NCI-H748 treated with DMSO at 0.1 percent for 48 hours (cell line): ENCODE measurements around the gene PAQR4.
A peak's percentile ranks its signal among the peaks of the same experiment; 100 is the strongest.

Experiments used
- DNase-seq: peaks from one replicate; lab custom pipeline; 2025; lab: John Stamatoyannopoulos, UW

The PAQR4 gene

DNA sequence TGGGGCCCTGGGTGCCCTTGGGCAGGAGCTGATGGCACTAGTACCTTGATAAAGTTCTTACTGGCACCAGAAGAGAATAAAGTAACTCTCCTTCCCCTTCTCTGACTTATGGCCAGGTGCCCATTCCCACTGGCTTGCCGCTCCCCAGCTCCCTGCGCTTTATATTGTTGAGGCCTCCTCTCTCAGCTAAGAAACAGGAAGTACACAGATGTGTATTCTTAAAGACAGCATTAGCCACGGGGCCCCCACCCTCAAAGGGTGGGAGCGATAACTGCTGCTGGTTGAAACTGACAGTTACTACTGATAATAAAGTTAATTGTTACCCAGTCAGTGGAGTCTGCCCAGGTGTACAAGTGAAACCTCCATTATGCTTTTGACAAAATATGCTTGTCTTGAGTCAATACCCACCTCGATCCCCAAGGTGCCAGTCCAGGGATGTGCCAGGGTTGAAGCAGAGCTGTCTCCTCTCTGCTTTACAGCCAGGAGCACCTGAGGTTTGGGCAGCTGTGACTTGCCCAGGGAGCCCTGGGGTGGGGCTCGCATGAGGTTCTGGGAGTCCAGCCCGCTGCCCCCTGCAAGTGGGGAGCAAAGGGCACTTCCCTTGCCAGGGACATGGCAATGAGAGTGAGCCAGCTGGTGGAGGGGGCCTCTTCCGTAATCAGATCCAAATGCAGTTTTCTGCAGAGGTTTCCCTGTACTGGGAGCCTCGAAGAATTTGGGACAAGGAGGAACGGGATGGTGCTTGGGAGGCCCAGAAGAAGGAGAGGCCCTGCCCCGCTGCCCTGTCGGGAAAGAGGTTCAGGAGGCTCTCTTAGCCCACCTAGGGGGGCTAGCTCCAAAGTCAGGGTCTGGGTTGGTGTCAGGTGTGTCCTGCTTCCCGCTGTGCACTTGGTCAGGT lies 38.2 kb downstream of the PAQR4 start:
- no peak for DNase-seq

DNA sequence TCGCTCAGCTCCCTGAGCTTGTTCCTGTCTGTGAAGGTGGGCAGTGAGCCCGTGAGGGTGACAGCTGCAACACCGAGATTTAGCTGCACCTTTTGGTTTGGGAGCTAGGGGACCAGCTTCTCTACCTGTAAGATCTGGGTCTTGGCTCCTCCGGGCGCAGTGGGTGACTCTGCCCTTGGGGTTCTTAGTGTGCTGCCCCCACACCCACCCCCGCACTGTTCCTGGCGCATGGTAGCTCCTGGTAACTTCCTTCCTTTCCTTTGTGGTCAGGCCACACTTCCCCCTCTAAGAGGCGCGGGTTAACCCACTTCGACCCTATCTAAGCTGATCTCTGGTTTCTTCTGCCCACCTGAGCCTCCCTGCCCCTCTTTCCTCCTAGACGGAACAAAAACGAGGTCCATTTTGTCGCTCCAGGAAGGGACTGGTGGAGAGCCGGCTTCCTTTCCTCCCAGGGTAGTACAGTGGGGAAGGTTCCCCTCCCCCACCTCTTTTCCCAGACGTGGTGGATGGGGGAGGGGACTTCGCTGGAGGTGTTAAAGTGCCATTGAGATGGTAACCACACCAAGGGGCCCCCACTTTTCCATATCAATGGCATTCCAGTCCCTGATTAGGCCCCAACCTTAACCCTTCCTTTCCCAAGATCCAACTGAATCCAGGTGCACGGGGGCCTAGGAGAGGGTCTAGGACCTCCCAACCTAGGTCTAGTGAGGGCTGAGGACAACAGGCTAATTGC lies 39.0 kb downstream of the PAQR4 start:
- no peak for DNase-seq

DNA sequence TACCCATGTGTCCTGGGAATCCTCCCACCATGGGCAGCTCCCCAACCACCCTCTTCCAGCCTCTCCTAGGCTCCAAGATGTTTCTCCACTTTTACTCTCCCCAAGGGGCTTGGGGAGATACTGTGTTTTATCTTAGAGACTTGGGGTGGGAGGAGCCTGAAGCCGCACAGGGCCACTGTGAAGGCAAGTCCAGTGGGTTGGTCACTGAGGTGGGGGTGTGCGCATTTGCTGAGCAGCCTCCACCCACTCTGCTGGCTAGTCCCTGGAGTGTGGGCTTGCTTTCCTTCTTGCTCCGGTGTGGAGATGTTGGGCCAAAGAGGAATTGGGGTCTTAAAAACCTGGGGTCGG lies 39.5 kb downstream of the PAQR4 start:
- DNase-seq, result no peak

DNA sequence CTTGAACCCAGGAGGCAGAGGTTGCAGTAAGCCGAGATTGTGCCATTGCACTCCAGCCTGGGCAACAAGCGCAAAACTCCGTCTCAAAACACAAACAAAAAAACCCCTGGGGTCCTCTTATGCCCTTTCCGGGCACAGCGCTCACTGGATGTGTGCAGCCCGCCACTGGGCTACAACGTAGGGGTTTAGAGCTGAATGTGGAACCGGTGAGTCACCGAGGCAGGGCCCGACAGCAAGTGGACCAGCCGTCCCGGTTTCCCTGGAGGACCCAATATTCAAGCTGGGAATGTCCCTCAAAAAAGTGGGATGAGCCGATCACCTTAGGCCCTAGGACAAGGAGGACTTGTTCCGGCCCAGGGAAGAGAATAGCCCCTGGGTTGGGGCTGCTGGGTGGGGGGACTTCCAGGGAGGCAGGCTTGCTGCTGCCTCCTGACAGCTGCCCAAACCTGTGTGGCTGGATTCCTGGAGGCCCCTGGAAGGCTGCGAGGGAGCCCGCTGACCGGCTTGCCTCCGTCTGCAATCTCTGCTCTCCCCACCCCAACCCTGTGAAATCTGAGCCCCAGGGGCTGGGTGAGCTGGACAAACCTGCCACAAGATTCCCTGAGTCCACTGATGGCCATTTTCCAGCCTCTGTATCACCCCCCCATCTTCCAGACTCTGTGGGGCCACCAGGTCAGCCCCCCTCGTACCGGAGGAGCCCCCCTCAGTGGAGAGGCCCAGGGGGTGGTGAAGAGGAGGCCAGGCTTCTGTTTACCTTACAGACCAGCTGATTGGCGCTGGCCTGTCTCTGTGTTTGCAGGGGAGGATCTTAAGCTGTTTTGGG lies 40.6 kb downstream of the PAQR4 start:
- DNase-seq, result no peak

DNA sequence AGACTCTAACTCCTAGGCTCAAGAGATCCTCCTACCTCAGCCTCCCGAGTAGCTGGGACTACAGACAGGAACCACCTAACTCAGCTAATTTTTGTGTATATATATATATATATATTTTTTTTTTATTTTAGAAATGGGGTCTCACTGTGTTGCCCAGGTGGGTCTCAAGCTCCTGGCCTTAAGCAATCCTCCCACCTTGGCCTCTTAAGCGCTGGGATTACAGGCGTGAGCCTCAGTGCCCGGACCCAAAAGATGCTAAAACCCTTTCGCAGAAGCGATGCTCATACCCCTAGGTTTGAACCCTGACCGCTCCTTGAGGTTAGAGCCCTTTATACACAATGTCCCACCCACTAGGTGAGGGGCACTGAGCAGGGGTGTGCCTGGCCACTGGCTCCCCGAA lies 41.4 kb downstream of the PAQR4 start:
- DNase-seq, result no peak

DNA sequence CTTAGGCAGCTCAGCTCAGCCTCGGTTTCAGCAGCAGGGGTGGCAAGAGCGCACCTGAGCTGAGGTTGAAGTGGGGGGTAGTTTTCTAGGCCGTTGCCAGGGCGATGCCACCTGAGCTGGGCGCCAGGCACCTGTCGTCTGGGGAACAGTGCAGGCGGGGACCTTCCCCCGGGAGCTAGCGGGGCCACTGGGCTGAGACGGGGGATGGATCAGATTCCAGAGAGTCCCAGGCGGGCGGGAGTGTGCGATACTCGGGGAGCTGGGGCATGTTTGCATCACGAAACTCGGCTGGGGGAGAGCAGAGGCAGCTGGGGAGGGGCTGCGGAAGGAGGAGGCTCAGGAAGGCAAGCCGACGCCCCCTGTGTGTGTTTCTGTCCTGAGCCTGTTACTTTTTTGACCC lies 43.1 kb downstream of the PAQR4 start:
- peak; percentile 28 for DNase-seq

DNA sequence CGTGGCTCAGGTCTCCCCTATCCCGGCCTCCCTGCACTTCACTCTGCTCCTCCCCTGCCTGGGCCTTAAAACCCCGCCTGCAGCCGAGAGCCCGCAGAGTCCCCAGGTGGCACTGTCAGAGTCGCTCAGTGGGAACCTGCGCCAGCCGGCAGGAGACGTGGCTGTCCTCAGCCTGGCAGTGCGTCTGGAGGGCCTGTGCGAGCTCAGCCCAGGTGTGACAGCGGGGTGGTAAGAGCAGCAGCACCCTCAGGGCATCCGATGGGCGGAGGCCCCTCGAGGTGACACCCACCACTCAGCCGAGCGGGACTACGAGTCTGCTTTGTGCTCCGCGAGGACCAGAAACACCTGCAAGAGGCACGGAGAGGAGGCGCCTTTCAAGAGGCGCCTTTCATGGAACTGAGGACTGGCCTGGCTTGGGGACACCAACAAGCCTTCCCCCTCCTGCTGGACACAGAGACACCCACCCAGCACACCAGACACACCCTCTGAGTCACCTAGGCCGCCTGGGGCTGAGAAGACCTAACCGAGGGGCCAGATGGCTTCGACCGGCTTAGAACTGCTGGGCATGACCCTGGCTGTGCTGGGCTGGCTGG lies 43.8 kb downstream of the PAQR4 start, which contains the start of gene CLDN9:
TSS of gene CLDN9 (plus strand) at position 96 of the 593 bp plus-strand sequence. CDS start at position 536, 440 bp downstream.
- no peak for DNase-seq

DNA sequence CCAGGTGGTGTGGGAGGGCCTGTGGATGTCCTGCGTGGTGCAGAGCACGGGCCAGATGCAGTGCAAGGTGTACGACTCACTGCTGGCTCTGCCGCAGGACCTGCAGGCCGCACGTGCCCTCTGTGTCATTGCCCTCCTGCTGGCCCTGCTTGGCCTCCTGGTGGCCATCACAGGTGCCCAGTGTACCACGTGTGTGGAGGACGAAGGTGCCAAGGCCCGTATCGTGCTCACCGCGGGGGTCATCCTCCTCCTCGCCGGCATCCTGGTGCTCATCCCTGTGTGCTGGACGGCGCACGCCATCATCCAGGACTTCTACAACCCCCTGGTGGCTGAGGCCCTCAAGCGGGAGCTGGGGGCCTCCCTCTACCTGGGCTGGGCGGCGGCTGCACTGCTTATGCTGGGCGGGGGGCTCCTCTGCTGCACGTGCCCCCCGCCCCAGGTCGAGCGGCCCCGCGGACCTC lies 44.4 kb downstream of the PAQR4 start:
- no peak for DNase-seq

DNA sequence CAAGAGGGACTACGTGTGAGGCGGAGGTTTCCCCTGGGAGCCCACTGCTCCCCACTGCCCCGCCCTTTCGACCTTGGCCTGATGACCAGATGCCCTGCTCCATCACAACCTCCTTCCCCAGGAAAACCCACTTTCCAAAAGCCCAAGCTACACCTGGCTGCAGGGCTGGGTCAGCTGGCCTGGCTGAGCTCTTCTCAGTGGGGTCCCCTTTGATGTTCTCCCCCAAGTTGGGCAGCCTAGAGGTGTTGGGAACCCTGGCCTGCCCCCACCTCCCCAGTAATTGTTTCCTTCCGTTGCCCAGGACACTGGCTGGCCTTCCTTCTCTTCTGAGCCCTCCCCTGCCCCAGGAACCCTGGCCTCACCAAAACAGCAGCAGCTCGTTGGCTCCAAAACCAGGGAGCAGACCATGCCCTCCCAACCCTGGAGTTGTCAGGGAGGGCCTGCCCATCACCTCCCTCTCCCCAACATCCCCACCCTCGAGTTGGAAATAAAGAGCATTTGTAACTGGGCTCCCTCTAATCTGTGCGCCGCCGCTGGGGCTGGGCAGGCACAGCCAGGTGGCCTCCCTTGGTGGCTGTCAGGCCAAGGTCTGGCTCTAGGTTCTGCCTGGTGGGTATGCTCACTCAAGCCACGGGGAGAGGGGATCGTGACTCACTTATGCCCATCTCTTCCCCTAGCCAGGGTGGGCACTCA lies 45.0 kb downstream of the PAQR4 start:
- no peak for DNase-seq

DNA sequence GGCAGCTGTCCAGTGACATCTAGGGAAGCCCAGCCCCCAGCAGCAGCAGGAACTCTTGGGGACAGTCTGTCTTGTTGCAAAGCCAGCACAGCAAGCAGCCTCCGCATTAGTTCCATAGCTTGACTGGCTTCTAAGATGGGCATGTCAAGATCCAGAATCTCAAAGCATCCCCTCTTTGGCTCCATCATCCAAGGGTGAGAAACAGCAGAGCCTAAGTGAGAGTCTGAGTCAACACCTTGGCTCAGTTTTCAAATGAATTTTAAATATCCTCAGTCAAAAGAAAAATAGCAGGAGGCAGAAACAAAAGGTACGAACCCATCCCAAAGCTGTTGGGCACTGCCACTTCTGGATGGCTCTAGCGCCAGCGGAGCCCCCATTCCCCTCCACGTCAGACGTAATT lies 45.8 kb downstream of the PAQR4 start:
- no peak for DNase-seq

DNA sequence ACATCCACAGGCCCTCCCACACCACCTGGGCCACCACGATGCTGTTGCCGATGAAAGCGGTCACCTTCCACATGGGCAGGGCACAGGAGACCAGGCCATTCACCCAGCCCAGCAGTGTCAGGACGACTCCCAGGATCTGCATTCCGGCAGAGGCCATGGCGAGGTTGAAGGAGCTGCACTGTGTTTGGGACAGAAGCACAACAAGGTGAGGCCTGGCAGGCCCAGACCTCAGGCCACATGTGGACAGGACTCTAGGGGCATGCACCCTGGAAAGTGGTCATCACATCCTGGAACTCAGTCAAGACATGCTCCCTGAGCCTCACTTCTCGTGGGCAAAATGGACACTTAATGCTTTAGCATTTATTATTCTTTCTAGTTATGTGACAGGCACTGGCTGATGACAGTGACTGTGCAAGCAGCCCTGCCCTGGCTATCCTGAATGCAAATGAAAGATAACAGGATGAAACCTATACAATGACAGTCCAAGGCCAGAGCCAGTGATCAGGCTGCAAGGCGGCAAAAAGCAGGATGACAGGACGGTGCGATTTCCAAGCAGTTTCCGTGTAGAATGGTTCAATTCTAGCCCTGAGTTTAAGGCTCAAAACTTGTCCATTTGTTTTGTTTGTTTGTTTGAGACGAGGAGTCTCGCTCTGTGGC lies 46.8 kb downstream of the PAQR4 start:
- no peak for DNase-seq

DNA sequence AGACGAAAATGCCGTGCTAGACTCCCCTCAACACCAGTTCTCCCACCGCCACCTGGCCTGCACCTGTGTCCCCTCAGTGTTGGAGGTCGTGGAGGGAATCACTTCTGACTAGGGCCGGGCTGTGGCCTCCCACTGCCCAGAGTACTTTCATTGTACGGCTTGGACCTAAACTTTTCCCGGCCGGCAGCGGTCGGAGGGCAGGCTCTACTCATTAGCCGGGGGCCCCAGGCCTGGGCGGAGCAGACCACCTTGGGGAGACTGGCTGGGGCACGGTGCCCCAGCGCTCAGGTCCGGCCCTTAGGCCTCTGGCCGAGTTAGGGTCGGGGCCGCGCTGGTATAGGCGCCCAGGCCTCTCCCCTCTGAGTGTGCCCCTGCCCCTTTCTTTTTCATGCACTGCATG lies 48.2 kb downstream of the PAQR4 start:
- DNase-seq, result no peak

DNA sequence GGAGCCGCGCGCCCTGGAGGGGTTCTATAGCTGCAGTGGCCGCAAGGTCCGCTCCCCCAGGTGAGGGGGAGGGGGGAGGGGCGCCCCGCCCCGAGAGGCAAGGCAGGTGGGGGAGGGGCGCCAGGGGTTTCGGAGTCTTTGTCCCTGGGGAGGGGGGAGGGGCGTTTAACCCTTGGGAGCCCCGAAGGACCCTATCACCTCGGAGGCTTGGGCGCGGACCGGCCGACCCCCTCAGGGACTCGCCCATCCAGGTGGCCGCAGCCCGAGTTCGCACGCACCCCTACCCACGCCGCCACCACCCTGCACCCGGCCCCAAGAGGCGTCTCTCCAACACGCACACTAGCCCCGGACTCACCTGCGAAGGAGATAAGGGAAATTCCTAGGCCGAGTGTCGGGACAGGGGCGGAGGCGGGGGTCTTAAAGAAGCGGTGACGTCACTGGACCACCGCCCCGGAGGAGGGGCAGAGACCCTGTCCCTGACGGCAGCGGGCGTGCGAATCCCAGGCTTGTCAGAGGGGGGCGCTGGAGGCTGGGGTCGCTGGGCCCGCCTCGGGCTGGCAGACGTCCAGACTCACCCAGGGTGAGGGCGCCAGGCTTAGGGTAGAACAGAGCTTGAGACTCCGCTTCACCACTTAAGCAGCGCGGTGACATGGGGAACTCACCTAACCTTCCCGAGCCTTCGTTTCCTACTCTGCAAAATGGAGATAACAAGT lies 48.8 kb downstream of the PAQR4 start, which contains the start of gene CLDN6:
TSS of gene CLDN6 (minus strand) at position 390 of the 713 bp plus-strand sequence. CDS start 2,162 bp downstream, outside the sequence.
- DNase-seq, result no peak

DNA sequence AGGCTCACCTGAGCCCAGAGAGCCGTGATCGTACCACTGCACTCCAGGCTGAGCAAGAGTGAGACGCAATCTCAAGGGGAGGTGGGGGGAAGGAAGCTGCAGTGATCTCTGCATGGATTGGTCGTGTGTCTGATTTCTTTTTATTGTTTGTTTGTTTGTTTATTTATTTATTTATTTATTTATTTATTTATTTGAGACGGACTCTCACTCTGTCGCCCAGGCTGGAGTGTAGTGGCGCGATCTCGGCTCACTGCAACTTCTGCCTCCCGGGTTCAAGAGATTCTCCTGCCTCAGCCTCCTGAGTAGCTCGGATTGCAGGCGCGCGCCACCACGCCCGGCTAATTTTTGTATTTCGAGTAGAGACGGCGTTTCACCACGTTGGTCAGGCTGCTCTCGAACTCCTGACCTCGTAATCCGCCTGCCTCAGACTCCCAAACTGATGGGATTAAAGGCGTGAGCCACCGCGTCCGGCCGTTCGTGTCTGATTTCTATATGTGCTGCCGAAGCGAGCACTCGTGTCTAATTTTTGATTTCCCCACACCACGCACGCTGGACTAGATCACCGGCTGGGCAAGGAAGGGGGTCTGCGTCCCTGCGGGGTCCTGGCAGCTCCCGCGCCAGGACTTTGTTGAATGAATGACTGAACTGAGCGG lies 50.6 kb downstream of the PAQR4 start:
- DNase-seq, result no peak

DNA sequence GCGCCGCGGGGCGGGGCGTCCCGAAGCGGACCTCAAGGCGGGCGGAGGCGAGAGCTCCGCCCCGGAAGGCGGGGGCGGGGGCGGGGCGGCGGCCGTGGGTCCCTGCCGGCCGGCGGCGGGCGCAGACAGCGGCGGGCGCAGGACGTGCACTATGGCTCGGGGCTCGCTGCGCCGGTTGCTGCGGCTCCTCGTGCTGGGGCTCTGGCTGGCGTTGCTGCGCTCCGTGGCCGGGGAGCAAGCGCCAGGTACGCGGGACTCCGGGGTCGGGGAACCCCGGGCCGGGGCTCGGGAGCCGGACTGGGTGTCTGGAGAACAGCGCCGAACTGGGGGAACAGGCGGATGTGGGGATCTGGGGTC lies 51.1 kb downstream of the PAQR4 start, which contains the start of gene TNFRSF12A:
TSS of gene TNFRSF12A (plus strand) at position 122 of the 357 bp plus-strand sequence. CDS start at position 152, 30 bp downstream.
- no peak for DNase-seq

DNA sequence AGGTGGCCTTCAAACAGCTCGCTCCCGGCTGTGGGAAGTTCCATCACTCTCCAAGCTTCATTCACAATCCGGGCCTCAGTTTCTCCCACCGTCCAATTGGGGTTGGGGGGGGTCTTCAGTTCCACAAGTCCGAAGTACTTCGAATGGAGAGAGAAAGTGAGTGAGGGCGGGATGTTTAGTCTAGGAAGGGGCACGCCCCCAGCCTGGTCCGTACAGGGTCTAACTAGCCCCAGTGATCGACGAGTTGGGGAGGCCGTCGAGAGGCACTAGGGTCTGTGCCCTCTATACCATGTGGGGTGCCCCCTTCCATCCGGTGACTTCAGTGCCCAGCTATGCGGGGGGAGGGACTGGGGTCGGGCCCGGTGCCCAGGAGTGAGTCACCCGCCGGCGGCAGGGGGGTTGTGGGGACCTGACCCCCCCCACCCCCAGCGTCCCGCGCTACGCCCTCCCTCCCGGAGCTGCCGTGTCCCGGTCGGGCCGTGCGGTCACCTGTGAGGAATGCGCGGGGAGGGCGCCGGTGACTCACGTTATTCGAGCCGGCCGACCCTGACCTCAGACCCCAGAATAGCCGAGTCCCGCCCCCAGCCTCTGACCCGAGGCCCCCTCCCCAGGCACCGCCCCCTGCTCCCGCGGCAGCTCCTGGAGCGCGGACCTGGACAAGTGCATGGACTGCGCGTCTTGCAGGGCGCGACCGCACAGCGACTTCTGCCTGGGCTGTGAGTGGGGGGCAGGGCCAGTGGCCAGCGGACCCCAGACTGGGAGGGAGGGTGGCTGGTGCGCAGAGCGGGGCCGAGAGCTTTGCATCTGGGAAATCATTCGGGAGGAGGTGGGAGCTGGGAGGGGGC lies 51.7 kb downstream of the PAQR4 start:
- no peak for DNase-seq

DNA sequence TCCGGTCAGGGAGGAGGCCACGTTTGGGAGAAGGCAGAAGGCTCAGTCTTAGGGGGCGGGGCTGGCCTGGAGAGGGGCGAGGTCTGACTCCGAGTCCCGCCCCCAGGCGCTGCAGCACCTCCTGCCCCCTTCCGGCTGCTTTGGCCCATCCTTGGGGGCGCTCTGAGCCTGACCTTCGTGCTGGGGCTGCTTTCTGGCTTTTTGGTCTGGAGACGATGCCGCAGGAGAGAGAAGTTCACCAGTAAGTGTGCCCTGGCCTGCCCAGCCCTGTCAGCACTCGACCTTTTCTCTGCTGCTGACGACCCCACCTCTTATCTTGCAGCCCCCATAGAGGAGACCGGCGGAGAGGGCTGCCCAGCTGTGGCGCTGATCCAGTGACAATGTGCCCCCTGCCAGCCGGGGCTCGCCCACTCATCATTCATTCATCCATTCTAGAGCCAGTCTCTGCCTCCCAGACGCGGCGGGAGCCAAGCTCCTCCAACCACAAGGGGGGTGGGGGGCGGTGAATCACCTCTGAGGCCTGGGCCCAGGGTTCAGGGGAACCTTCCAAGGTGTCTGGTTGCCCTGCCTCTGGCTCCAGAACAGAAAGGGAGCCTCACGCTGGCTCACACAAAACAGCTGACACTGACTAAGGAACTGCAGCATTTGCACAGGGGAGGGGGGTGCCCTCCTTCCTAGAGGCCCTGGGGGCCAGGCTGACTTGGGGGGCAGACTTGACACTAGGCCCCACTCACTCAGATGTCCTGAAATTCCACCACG lies 52.5 kb downstream of the PAQR4 start:
- peak; percentile 14 for DNase-seq
